Epithelial cell of esophagus (primary cell): ENCODE measurements around the gene SCARB1.

Experiments used
- DNase-seq: peaks from one replicate; pipeline ENCODE4 v3.0.0; 2010; ENCODE audit warnings: low read depth
- H3K4me3 ChIP-seq: 2 replicates; pipeline ENCODE4 v1.5.1; 2011; ENCODE audit warnings: mild to moderate bottlenecking, low read length, control low read depth
- CTCF ChIP-seq: IDR thresholded peaks from 2 replicates; pipeline ENCODE4 v1.5.1; 2011; ENCODE audit warnings: low read depth, mild to moderate bottlenecking, low read length, control low read depth, inconsistent platforms; ENCODE audit not compliant: insufficient read depth; ENCODE audit errors: missing control alignments

Gene SCARB1

GRCh38 chr12:124820199-124820598 lies 43.5 kb downstream of the SCARB1 start:
- no peak overlapping the region for H3K4me3 ChIP-seq
- TF ChIP-seq CTCF = no peak
- DNase-seq = no peak

- DNase-seq = no peak
- no peak for TF ChIP-seq CTCF
Measured at GRCh38 chr12:124819525-124819924, 44.1 kb downstream of the SCARB1 start.

GRCh38 chr12:124819080-124819479 lies 44.6 kb downstream of the SCARB1 start:
- DNase-seq = no peak
- TF ChIP-seq CTCF = no peak
- no peak overlapping the region for H3K4me3 ChIP-seq

More at GRCh38 chr12:124819525-124819924, 44.1 kb downstream of the SCARB1 start:
- H3K4me3 ChIP-seq = no peak overlapping the region

- no peak for TF ChIP-seq CTCF
Measured at GRCh38 chr12:124817076-124818000, 46.3 kb downstream of the SCARB1 start.

GRCh38 chr12:124816295-124816854 lies 47.3 kb downstream of the SCARB1 start:
- TF ChIP-seq CTCF = no peak
- no peak for DNase-seq
- H3K4me3 ChIP-seq = no peak overlapping the region

More at GRCh38 chr12:124817076-124818000, 46.3 kb downstream of the SCARB1 start:
- no peak for DNase-seq
- no peak overlapping the region for H3K4me3 ChIP-seq

- no peak for DNase-seq
- no peak overlapping the region for H3K4me3 ChIP-seq
- no peak for TF ChIP-seq CTCF
Measured at GRCh38 chr12:124814741-124815613, 48.7 kb downstream of the SCARB1 start.
